ENCODE data around the gene ZNF184. TPM values are rescaled to one million over a fixed set of nuclear protein-coding genes. Genes with fewer than 3 reads are reported as not detected.

The ZNF184 gene
- total RNA-seq, 1 experiment from 2014 or later: 7.1 TPM

- TF ChIP-seq JUN (CRISPR knock-in tag; IDR thresholded peaks at IDR 0.05) (no peak), CTCF (IDR thresholded peaks at IDR 0.05) (no peak), ESRRA (CRISPR knock-in tag; IDR thresholded peaks at IDR 0.05; ENCODE audit: borderline replicate concordance) (no peak)
These were observed 30.0 kb downstream of the ZNF184 start (continued) for GRCh38 chr6:27442932-27443331.

GRCh38 chr6:27441001-27441400 is 31.9 kb downstream of the ZNF184 start:
- ATAC-seq: no peak
- TF ChIP-seq CTCF (IDR thresholded peaks at IDR 0.05): no peak
- TF ChIP-seq ZNF263 (CRISPR knock-in tag; IDR thresholded peaks at IDR 0.05; ENCODE audit: low read depth): no peak
- no peak for TF ChIP-seq HMGXB4 (CRISPR knock-in tag; IDR thresholded peaks at IDR 0.05)
- TF ChIP-seq MAX (CRISPR knock-in tag; IDR thresholded peaks at IDR 0.05): no peak
- no peak for TF ChIP-seq ZNF532 (CRISPR knock-in tag; IDR thresholded peaks at IDR 0.05; ENCODE audit: borderline replicate concordance)
- TF ChIP-seq ZNF396 (CRISPR knock-in tag; IDR thresholded peaks at IDR 0.05; ENCODE audit: borderline replicate concordance): no peak
- TF ChIP-seq EMX1 (CRISPR knock-in tag; IDR thresholded peaks at IDR 0.05): no peak
- no peak for TF ChIP-seq TEAD4 (CRISPR knock-in tag; IDR thresholded peaks at IDR 0.05)
- no peak for TF ChIP-seq ZBTB43 (CRISPR knock-in tag; IDR thresholded peaks at IDR 0.05)
- no peak for TF ChIP-seq TCF7 (CRISPR knock-in tag; IDR thresholded peaks at IDR 0.05; ENCODE audit: low read depth)
- no peak for TF ChIP-seq GTF2I (CRISPR knock-in tag; conservative IDR thresholded peaks at IDR 0.05)
- TF ChIP-seq MYBL2 (CRISPR knock-in tag; IDR thresholded peaks at IDR 0.05): no peak
- TF ChIP-seq NR3C1 (CRISPR knock-in tag; conservative IDR thresholded peaks at IDR 0.05; ENCODE audit: low read depth): no peak
- peaks cover 10% of the 10 kb centered on the region for H3K9me3 Mint-ChIP-seq
- no peak overlapping the region for H3K4me3 Mint-ChIP-seq
- H3K27me3 Mint-ChIP-seq (ENCODE audit: low read depth): no peaks in the 10 kb centered on the region
- ChIA-PET CTCF (no interaction called here), POLR2A (no interaction called here)
- no peak for DNase-seq (ENCODE audit: low spot score)
- no peak overlapping the region for H3K27ac Mint-ChIP-seq
- H3K4me1 Mint-ChIP-seq: peaks cover 6% of the 10 kb centered on the region
- no peaks in the 10 kb centered on the region; the same call in 1 of the 2 replicates for H3K36me3 Mint-ChIP-seq
